Fibroblast of lung (primary cell): ENCODE results near the gene SEMA5A. TPM values are rescaled to one million over a fixed set of nuclear protein-coding genes. Genes with fewer than 3 reads are reported as not detected.

Experiments used
- DNase-seq, 2 donors: peaks; one replicate each; pipeline versions ENCODE4 v3.0.0 to v3.0.0-alpha.2; 2010; ENCODE audit warnings: low read depth in 2 of 2
- H2AFZ ChIP-seq: 2 replicates; pipeline ENCODE4 v1.5.1; 2012; ENCODE audit warnings: low read length, control low read depth, inconsistent platforms
- H3K27ac ChIP-seq: 2 replicates; pipeline ENCODE4 v1.5.1; 2011; ENCODE audit warnings: low read length, control low read depth; ENCODE audit not compliant: insufficient read depth
- H3K27me3 ChIP-seq: 2 replicates; pipeline ENCODE4 v1.5.1; 2011; ENCODE audit warnings: mild to moderate bottlenecking, low read length; ENCODE audit not compliant: control insufficient read depth, insufficient read depth
- H3K36me3 ChIP-seq: 2 replicates; pipeline ENCODE4 v1.5.1; 2011; ENCODE audit warnings: low read length; ENCODE audit not compliant: control insufficient read depth, insufficient read depth
- H3K4me1 ChIP-seq: 2 replicates; pipeline ENCODE4 v1.5.1; 2011; ENCODE audit warnings: low read length; ENCODE audit not compliant: control insufficient read depth, insufficient read depth; ENCODE audit errors: extremely low read depth
- H3K4me2 ChIP-seq: 2 replicates; pipeline ENCODE4 v1.5.1; 2011; ENCODE audit warnings: low read length, control low read depth; ENCODE audit not compliant: insufficient read depth; ENCODE audit errors: extremely low read depth
- H3K4me3 ChIP-seq, 4 experiments: fragments of 200-600 bp in 1 of 4; sonication (generic) in 1 of 4; replicated peaks in 1 of 4; 2 replicates each; pipeline ENCODE4 v1.5.1; 2011 to 2016; ENCODE audit warnings: low read length in 4 of 4, low read depth in 3 of 4, mild to moderate bottlenecking in 3 of 4, control low read depth in 2 of 4, inconsistent platforms in 1 of 4, mixed read lengths in 1 of 4; ENCODE audit not compliant: insufficient read depth in 1 of 4; ENCODE audit errors: control extremely low read depth in 1 of 4
- H3K79me2 ChIP-seq: 2 replicates; pipeline ENCODE4 v1.5.1; 2012; ENCODE audit warnings: mild to moderate bottlenecking, low read length, inconsistent platforms; ENCODE audit not compliant: control insufficient read depth, insufficient read depth
- H3K9ac ChIP-seq: 2 replicates; pipeline ENCODE4 v1.5.1; 2011; ENCODE audit warnings: mild to moderate bottlenecking, low read length, control low read depth; ENCODE audit not compliant: insufficient read depth
- H3K9me3 ChIP-seq: 2 replicates; pipeline ENCODE4 v1.5.1; 2012; ENCODE audit warnings: low read depth, low read length; ENCODE audit not compliant: control insufficient read depth, insufficient read depth
- H4K20me1 ChIP-seq: 2 replicates; pipeline ENCODE4 v1.5.1; 2011; ENCODE audit warnings: low read length; ENCODE audit not compliant: control insufficient read depth, insufficient read depth; ENCODE audit errors: extremely low read depth
- EZH2 ChIP-seq: IDR thresholded peaks from 2 replicates; pipeline ENCODE4 v1.5.1; 2012; ENCODE audit warnings: low read length, control low read depth, mild to moderate bottlenecking; ENCODE audit errors: missing control alignments
- polyA plus RNA-seq, 2 donors: library from polyadenylated mRNA; depleted of rRNA in 1 of 2; stranded (reverse) in 1 of 2; unstranded in 1 of 2; fragments of >200 nt; gene quantifications; 2 replicates each; pipeline ENCODE4 v1.2.1, GENCODE V29; 2011 to 2012; ENCODE audit warnings: missing spikeins in 1 of 2
- total RNA-seq: library from RNA; depleted of rRNA; stranded (reverse); fragments of >200 nt; gene quantifications from 2 replicates; pipeline ENCODE4 v1.2.1, GENCODE V29; 2014
- TF ChIP-seq, protein P1 (sequence below), 2 donors: IDR thresholded peaks in 1 of 2; conservative IDR thresholded peaks in 1 of 2; 1 replicate in 1 of 2; 2 replicates in 1 of 2; pipeline ENCODE4 v1.5.1; 2011 to 2012; ENCODE audit warnings: low read length in 2 of 2, control low read depth in 1 of 2, inconsistent platforms in 1 of 2, low read depth in 1 of 2, mild to moderate bottlenecking in 1 of 2

SEMA5A gene
- total and polyA plus RNA-seq, 2 donors (not counting 1 experiment from before 2014, with no cell fraction given): 30.6 to 49.0 TPM

DNA sequence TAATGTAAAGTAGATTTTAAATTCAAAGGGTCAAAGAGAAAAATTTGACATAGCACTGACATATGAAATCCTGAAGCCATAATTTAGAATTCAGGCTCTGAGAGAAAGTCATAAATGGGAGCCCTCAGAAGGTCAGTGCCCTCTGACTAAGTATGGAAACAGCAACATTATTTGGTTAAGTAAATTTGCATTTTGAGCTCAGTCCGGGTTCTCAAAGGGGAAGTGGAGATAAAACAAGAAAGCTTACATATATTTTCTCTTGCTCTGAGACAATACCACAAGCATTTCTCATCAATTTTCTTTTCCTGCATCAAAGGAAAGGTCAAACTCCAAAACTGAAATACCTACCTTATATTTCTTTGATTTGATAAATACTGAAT, 348.0 kb downstream of the SEMA5A start:
- H2AFZ ChIP-seq: no peak overlapping the region
- no peak overlapping the region for H3K4me2 ChIP-seq
- no peak overlapping the region for H3K9ac ChIP-seq
- peaks cover 19% of the 10 kb centered on the region for H3K4me1 ChIP-seq
- no peaks in the 10 kb centered on the region for H3K79me2 ChIP-seq
- H3K27me3 ChIP-seq: no peaks in the 10 kb centered on the region
- H3K36me3 ChIP-seq: no peaks in the 10 kb centered on the region
- TF ChIP-seq, protein P1, sequence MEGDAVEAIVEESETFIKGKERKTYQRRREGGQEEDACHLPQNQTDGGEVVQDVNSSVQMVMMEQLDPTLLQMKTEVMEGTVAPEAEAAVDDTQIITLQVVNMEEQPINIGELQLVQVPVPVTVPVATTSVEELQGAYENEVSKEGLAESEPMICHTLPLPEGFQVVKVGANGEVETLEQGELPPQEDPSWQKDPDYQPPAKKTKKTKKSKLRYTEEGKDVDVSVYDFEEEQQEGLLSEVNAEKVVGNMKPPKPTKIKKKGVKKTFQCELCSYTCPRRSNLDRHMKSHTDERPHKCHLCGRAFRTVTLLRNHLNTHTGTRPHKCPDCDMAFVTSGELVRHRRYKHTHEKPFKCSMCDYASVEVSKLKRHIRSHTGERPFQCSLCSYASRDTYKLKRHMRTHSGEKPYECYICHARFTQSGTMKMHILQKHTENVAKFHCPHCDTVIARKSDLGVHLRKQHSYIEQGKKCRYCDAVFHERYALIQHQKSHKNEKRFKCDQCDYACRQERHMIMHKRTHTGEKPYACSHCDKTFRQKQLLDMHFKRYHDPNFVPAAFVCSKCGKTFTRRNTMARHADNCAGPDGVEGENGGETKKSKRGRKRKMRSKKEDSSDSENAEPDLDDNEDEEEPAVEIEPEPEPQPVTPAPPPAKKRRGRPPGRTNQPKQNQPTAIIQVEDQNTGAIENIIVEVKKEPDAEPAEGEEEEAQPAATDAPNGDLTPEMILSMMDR (conservative IDR thresholded peaks at IDR 0.05 in 1 of 2, IDR thresholded peaks at IDR 0.05 in 1 of 2; ENCODE audit: low read depth in 1 of 2, low read length in 2 of 2): no peak
- no peak for TF ChIP-seq EZH2
- no peak overlapping the region for H3K4me3 ChIP-seq
- H4K20me1 ChIP-seq: no peaks in the 10 kb centered on the region
- peak overlapping the region; percentile 16 for H3K27ac ChIP-seq
- peak; percentile 48 to 70 for DNase-seq
- no peaks in the 10 kb centered on the region for H3K9me3 ChIP-seq

DNA sequence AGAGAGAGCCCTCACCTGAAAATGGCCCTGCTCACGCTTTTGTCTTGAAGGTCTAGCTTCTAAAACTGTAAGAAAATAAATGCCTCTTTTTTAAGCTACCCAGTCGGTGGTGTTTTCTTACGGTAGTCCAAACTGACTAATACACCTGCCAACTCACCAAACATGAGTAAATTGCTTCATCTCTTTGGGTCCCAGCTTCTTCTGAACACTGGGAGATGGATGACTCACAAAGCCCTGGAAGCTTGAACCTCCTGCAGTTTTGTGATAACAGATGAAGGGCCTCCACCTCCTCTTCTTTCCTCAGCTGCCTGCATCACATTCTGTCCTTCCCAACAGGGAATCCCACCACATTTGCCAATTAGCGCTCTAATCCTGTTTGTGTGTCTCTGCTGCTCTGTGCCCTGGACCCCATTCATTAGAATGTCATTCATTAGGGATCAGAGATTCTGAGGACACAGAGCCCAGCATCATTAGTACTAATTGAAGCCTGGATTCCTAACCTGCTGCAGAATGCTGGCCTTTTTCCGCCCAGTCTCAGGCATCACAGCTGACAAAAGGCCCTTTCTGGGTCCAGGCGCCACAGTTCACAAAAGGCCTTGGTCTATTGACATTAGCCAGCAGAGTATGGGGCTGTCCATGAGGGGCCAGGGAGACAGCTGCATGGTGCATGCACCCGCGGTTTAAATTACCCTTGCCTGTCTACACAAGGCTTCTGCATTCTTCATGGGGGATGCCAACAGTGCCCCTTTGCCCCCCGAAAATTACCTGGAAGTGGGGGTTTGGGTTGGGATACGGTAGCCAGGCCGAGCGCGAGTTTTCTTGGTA, 349.3 kb downstream of the SEMA5A start:
- no peaks in the 10 kb centered on the region for H4K20me1 ChIP-seq
- DNase-seq: peak; percentile 31 to 90
- no peak overlapping the region for H3K9ac ChIP-seq
- no peak overlapping the region for H3K4me2 ChIP-seq
- TF ChIP-seq, protein P1 (conservative IDR thresholded peaks at IDR 0.05 in 1 of 2, IDR thresholded peaks at IDR 0.05 in 1 of 2; ENCODE audit: low read depth in 1 of 2, low read length in 2 of 2): no peak
- no peak for TF ChIP-seq EZH2
- H3K4me1 ChIP-seq: peaks cover 19% of the 10 kb centered on the region
- H3K79me2 ChIP-seq: no peaks in the 10 kb centered on the region
- H2AFZ ChIP-seq: no peak overlapping the region
- H3K36me3 ChIP-seq: no peaks in the 10 kb centered on the region
- no peaks in the 10 kb centered on the region for H3K27me3 ChIP-seq
- H3K4me3 ChIP-seq: no peak overlapping the region
- no peak overlapping the region for H3K27ac ChIP-seq
- no peaks in the 10 kb centered on the region for H3K9me3 ChIP-seq

DNA sequence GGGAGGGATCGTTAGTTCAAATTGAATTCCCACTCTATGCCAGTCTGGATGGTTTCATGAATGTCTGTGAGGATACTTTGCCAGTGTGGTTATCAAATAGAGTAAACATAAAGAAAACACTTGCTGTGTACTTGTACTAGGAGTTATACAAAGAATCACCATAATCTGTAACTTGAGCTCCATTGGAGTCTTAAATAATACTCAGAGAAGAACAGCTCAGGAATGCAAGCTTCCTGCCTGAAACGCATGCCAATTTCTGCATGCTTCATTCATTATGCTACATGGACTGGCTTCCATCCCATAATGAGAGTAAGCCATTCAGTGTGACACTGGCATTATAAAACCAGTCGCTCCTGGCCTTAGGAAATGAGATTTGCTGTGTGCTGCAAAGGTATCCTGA, 351.4 kb downstream of the SEMA5A start:
- H3K9ac ChIP-seq: no peak overlapping the region
- no peaks in the 10 kb centered on the region for H3K79me2 ChIP-seq

More for the DNA sequence above, 351.4 kb downstream of the SEMA5A start:
- H3K4me3 ChIP-seq: no peak overlapping the region
- DNase-seq: peak; percentile 37 to 83
- H3K27me3 ChIP-seq: no peaks in the 10 kb centered on the region
- no peak overlapping the region for H2AFZ ChIP-seq
- no peaks in the 10 kb centered on the region for H4K20me1 ChIP-seq
- no peak for TF ChIP-seq EZH2
- TF ChIP-seq, protein P1 (conservative IDR thresholded peaks at IDR 0.05 in 1 of 2, IDR thresholded peaks at IDR 0.05 in 1 of 2; ENCODE audit: low read depth in 1 of 2, low read length in 2 of 2): no peak
- H3K27ac ChIP-seq: peak overlapping the region; percentile 17
- no peaks in the 10 kb centered on the region for H3K9me3 ChIP-seq
- peaks cover 17% of the 10 kb centered on the region for H3K4me1 ChIP-seq
- no peak overlapping the region for H3K4me2 ChIP-seq
- no peaks in the 10 kb centered on the region for H3K36me3 ChIP-seq
